ENCODE measurements around the gene GLO1.

DNA sequence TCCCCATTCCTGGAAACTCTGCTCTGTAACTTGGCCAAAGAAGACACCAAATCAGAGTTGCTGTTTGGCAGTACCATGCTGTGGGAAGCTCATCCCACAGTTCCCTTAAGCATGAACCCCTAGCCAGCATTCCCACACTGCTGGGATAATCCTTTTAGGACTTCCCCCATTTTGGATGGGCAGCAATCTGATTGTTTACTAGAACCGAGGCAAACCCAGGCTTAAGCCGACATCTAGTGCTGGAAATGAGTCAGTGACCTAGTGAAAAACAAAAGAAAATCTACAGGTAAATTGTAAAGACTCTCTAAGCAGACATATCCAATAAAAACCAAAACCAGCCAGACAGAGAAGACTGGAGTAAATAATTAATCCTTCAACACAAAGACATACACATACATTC lies 17.4 kb upstream of the GLO1 start:
- TF ChIP-seq CTCF (IDR thresholded peaks at IDR 0.05; ENCODE audit: low read length) (peak; percentile 17; the same call in 1 of the 2 replicates), EZH2 (optimal IDR thresholded peaks at IDR 0.05; ENCODE audit: low read depth, low read length) (no peak), EZH2phosphoT487 (IDR thresholded peaks at IDR 0.05; ENCODE audit: low read length) (no peak)
